Heart right ventricle (tissue), 16 donors: ENCODE data around the gene SLC25A27. TPM values are rescaled to one million over a fixed set of nuclear protein-coding genes. Genes with fewer than 3 reads are reported as not detected.

Experiments
- ATAC-seq, 8 donors: fragments of 200-7000 bp; cut with Tn5 transposase; one replicate each; pipeline ENCODE4 v1.9.1; 2020; ENCODE audit warnings: mild to moderate bottlenecking in 8 of 8, moderate library complexity in 8 of 8, moderate number of reproducible peaks in 1 of 8
- DNase-seq, 2 donors: peaks; one replicate each; pipeline ENCODE4 v3.0.0-alpha.2; 2020
- H3K27ac ChIP-seq, 10 donors: fragments of 200-600 bp; sonication (generic) in 2 of 10; one replicate each; pipeline versions ENCODE4 v1.5.0 to v1.8.0; 2020 to 2022; ENCODE audit warnings: mild to moderate bottlenecking in 3 of 10
- H3K27me3 ChIP-seq, 7 donors: fragments of 200-600 bp; one replicate each; pipeline ENCODE4 v1.8.0; 2021 to 2022; ENCODE audit warnings: mild to moderate bottlenecking in 2 of 7
- H3K36me3 ChIP-seq, 9 donors: fragments of 200-600 bp; sonication (generic) in 1 of 9; one replicate each; pipeline versions ENCODE4 v1.5.0 to v1.8.0; 2020 to 2022; ENCODE audit warnings: mild to moderate bottlenecking in 2 of 9
- H3K4me1 ChIP-seq, 9 donors: fragments of 200-600 bp; sonication (generic) in 1 of 9; one replicate each; pipeline versions ENCODE4 v1.5.0 to v1.8.0; 2020 to 2022; ENCODE audit warnings: mild to moderate bottlenecking in 4 of 9
- H3K4me3 ChIP-seq, 10 donors: fragments of 200-600 bp; sonication (generic) in 2 of 10; one replicate each; pipeline versions ENCODE4 v1.5.0 to v1.8.0; 2020 to 2022; ENCODE audit warnings: mild to moderate bottlenecking in 7 of 10, moderate library complexity in 2 of 10
- H3K9me3 ChIP-seq, 11 donors: fragments of 200-600 bp in 10 of 11; sonication (generic) in 2 of 11; one replicate each; pipeline versions ENCODE4 v1.5.0 to v1.8.0; 2013 to 2022; ENCODE audit warnings: mild to moderate bottlenecking in 2 of 11, control low read depth in 1 of 11, moderate library complexity in 1 of 11
- CTCF ChIP-seq, 9 donors: fragments of 200-600 bp; sonication (generic) in 2 of 9; IDR thresholded peaks; one replicate each; pipeline versions ENCODE4 v1.5.0 to v1.8.0; 2021 to 2022; ENCODE audit warnings: antibody characterized with exemption in 9 of 9, mild to moderate bottlenecking in 5 of 9, moderate library complexity in 1 of 9
- WGBS, 2 donors: extraction: QIAGEN DNeasy Blood & Tissue Kit; methylation state at CpG; one replicate each; pipeline ENCODE4 v1.1.7; 2013; ENCODE audit warnings: inconsistent platforms in 1 of 2; 5-methylcytosine and 5-hydroxymethylcytosine counted together
- intact Hi-C, 10 donors: fragments of 100-400 bp; cut with DNase I; formaldehyde crosslinking; loops; one replicate each; pipeline versions ENCODE4 v1.11.1 to v1.14.2; 2022
- polyA plus RNA-seq, 2 donors: library from polyadenylated mRNA; stranded (reverse); fragments of 200-250 nt; gene quantifications; one replicate each; pipeline ENCODE4 v1.2.3, GENCODE V29; 2013
- total RNA-seq, 10 donors: library from RNA; stranded (reverse); fragmentation: NEBNext Ultra II Directional in 3 of 10; extraction: Animal tissue kit (Norgen Biotek cat#: 25700) in 3 of 10; gene quantifications; one replicate each; pipeline versions ENCODE4 v1.2.1 to v1.2.4, GENCODE V29; 2021 to 2023
- donor health status: Arrhythmogenic right ventricular cardiomyopathy.
- donor health status: ischemic (EF 13 %, LVEDD 7.1; RV severe dilation, severe dysfunction).
- donor health status: healthy with polysubstance abuse.
- donor health status: DM: no; HTN: yes; CAD: no.
- donor health status: DM: no; HTN: no; CAD: no.
- donor health status: ischemic (EF 25% LVEDD 6.9; RV normal size, moderate dysfunction).
- donor health status: ischemic (EF 25% LVEDD 5.7; RV mildly dilated, moderate dysfunction).
- donor health status: healthy.
- donor health status: DM: yes; HTN: yes; CAD: no.
- donor health status: Ischemic cardiomyopathy.
- donor health status: ischemic (EF 35%, LVEDD 5.7; RV mildly dilated, moderate dysfunction).
- donor health status: nonischemic (EF 11% LVEDD 7.7; RV severe dilation, severe dysfunction).
- donor health status: DM: yes; HTN: yes; CAD: no.
- donor health status: PGD.
- donor health status: ischemic (EF 29% LVEDD 5.4; RV normal size, mild dysfunction).
- donor health status: nonischemic (EF 23%, LVEDD 6.1; RV moderate dilation, normal function).

SLC25A27 gene
- total and polyA plus RNA-seq, 12 donors, result 5.8 to 82.7 (median 13.9) TPM

- ATAC-seq (no peak), DNase-seq (no peak)
- peaks cover 0 to 8% (median 0%) of the 10 kb centered on the region in 9 donors for H3K4me1 ChIP-seq
- H3K27ac ChIP-seq, result no peak overlapping the region
- H3K4me3 ChIP-seq, result no peak overlapping the region
- H3K36me3 ChIP-seq, result no peaks in the 10 kb centered on the region
- H3K27me3 ChIP-seq, result peaks cover 0 to 20% (median 6%) of the 10 kb centered on the region in 7 donors
- no peak for TF ChIP-seq CTCF (IDR thresholded peaks at IDR 0.05)
- H3K9me3 ChIP-seq, result no peaks in the 10 kb centered on the region
- 58 to 59% methylated on average over 1 of the region's 1 CpG for WGBS, 2 donors
- intact Hi-C loops, result no loop called here
Observed at GRCh38 chr6:46719099-46719498, 66.3 kb downstream of the SLC25A27 start.

GRCh38 chr6:46720401-46720800 is 67.6 kb downstream of the SLC25A27 start:
- ATAC-seq (no peak), DNase-seq (no peak)
- WGBS, 2 donors, result 80 to 85% methylated on average over 1 of the region's 1 CpG
- Histone ChIP-seq H3K36me3 (no peaks in the 10 kb centered on the region), H3K4me1 (peaks cover 0 to under 1% (median 0%) of the 10 kb centered on the region in 9 donors), H3K27ac (no peak overlapping the region), H3K27me3 (peaks cover 0 to 24% (median 6%) of the 10 kb centered on the region in 7 donors), H3K4me3 (no peak overlapping the region), H3K9me3 (no peaks in the 10 kb centered on the region)
- TF ChIP-seq CTCF (IDR thresholded peaks at IDR 0.05), result no peak
- intact Hi-C loops, result no loop called here

Other genes starting within 250 kb of the SLC25A27 start
- 100 to 1,000 TPM; 291 to 352 (median 299) TPM for gene RCAN2, start 161.5 kb upstream of the SLC25A27 start, total RNA-seq
- gene RCAN2, start 161.5 kb upstream of the SLC25A27 start, polyA plus RNA-seq, result 10 to 100 TPM; 51.0 to 85.4 TPM
- gene CYP39A1, start 157 bp upstream of the SLC25A27 start, total RNA-seq, result 1 to 10 TPM; 4.1 to 7.5 (median 4.7) TPM
- gene CYP39A1, start 157 bp upstream of the SLC25A27 start, polyA plus RNA-seq, result 1 to 10 TPM; 2.9 to 4.0 TPM
- gene TDRD6, start 34.9 kb downstream of the SLC25A27 start, total RNA-seq, result 1 to 10 TPM in 1 of 10 donors, under 1 TPM in 9; 0.20 to 1.3 (median 0.54) TPM
- gene TDRD6, start 34.9 kb downstream of the SLC25A27 start, polyA plus RNA-seq, result 1 to 10 TPM in 1 of 2 donors, under 1 TPM in 1; 0.10 to 1.4 TPM
- 1 to 10 TPM in 1 of 10 donors, under 1 TPM in 3, not detected in 6; 0.12 to 4.0 (median 0.25) TPM for gene PLA2G7, start 82.4 kb downstream of the SLC25A27 start, total RNA-seq
- under 1 TPM; 0.12 to 0.29 TPM for gene PLA2G7, start 82.4 kb downstream of the SLC25A27 start, polyA plus RNA-seq
- gene ANKRD66, start 94.0 kb downstream of the SLC25A27 start, total RNA-seq, result not detected
- gene ANKRD66, start 94.0 kb downstream of the SLC25A27 start, polyA plus RNA-seq, result not detected
- gene MEP1A, start 140.4 kb downstream of the SLC25A27 start, total RNA-seq, result not detected
- not detected for gene MEP1A, start 140.4 kb downstream of the SLC25A27 start, polyA plus RNA-seq